B cell (primary cell): Measurements from ENCODE around the gene ZFP36L1. TPM values are rescaled to one million over a fixed set of nuclear protein-coding genes. Genes with fewer than 3 reads are reported as not detected.

Experiments
- ATAC-seq: fragments of 200-7000 bp; cut with Tn5 transposase; one replicate; pipeline ENCODE4 v1.10.0; 2021; ENCODE audit warnings: low read depth, mild to moderate bottlenecking, moderate number of reproducible peaks, moderate library complexity
- CTCF ChIA-PET: fragments of 350-600 bp; sonication (Branson Sonifier 250); formaldehyde crosslinking; loops from one replicate; lab custom pipeline; 2021; ENCODE audit warnings: antibody characterized with exemption, inconsistent platforms; lab: Charles Lee
- POLR2A ChIA-PET: fragments of 350-600 bp; sonication (Branson Sonifier 250); formaldehyde crosslinking; loops from one replicate; lab custom pipeline; 2021; ENCODE audit warnings: antibody characterized with exemption; lab: Charles Lee
- DNase-seq: peaks from one replicate; pipeline ENCODE4 v3.0.0; 2013
- H2AFZ ChIP-seq: 2 replicates; pipeline ENCODE4 v1.6.1; 2012; ENCODE audit warnings: mild to moderate bottlenecking, low read depth, low read length; ENCODE audit not compliant: insufficient read depth, poor library complexity, severe bottlenecking
- H3K27ac ChIP-seq, 2 donors: 1 replicate in 1 of 2; 2 replicates in 1 of 2; pipeline ENCODE4 v1.5.1; 2012 to 2013; ENCODE audit warnings: low read length in 2 of 2, mild to moderate bottlenecking in 2 of 2, moderate library complexity in 1 of 2
- H3K27me3 ChIP-seq, 4 experiments: fragments of 200-600 bp in 1 of 4; sonication (generic) in 1 of 4; replicated peaks in 1 of 4; 1 replicate in 2 of 4; 2 replicates in 2 of 4; pipeline versions ENCODE4 v1.6.1 to v1.7.0; 2013 to 2016; ENCODE audit warnings: low read length in 3 of 4, mild to moderate bottlenecking in 2 of 4, mixed read lengths in 1 of 4, moderate library complexity in 1 of 4; ENCODE audit not compliant: insufficient read depth in 4 of 4, control insufficient read depth in 3 of 4; ENCODE audit errors: control extremely low read depth in 1 of 4
- H3K36me3 ChIP-seq, 2 experiments: replicated peaks in 1 of 2; 1 replicate in 1 of 2; 2 replicates in 1 of 2; pipeline versions ENCODE4 v1.6.1 to v1.7.1; 2013; ENCODE audit warnings: low read length in 1 of 2; ENCODE audit not compliant: insufficient read depth in 2 of 2, control insufficient read depth in 1 of 2; ENCODE audit errors: control extremely low read depth in 1 of 2, extremely low read depth in 1 of 2
- H3K4me1 ChIP-seq, 2 donors: fragments of 200-600 bp in 1 of 2; sonication (generic) in 1 of 2; 1 replicate in 1 of 2; 2 replicates in 1 of 2; pipeline versions ENCODE4 v1.5.1 to v1.6.1; 2013 to 2017; ENCODE audit warnings: low read length in 2 of 2; ENCODE audit not compliant: control insufficient read depth in 2 of 2, insufficient read depth in 2 of 2
- H3K4me2 ChIP-seq: replicated peaks from 2 replicates; pipeline ENCODE3; 2012; ENCODE audit warnings: mild to moderate bottlenecking, low read depth, low read length; ENCODE audit not compliant: poor library complexity, severe bottlenecking
- H3K4me3 ChIP-seq, 5 experiments: fragments of 200-600 bp in 1 of 5; sonication (generic) in 1 of 5; 1 replicate in 3 of 5; 2 replicates in 2 of 5; pipeline versions ENCODE4 v1.5.1 to v1.7.0; 2011 to 2016; ENCODE audit warnings: low read length in 4 of 5, mild to moderate bottlenecking in 4 of 5, low read depth in 2 of 5, control low read depth in 1 of 5, moderate library complexity in 1 of 5; ENCODE audit not compliant: insufficient read depth in 1 of 5; ENCODE audit errors: control extremely low read depth in 1 of 5, extremely low read depth in 1 of 5
- H3K79me2 ChIP-seq: fragments of 200-600 bp; sonication (generic); one replicate; pipeline ENCODE4 v1.6.0; 2016; ENCODE audit warnings: low read length; ENCODE audit not compliant: control insufficient read depth, insufficient read depth
- H3K9ac ChIP-seq: fragments of 200-600 bp; sonication (generic); 2 replicates; pipeline ENCODE4 v1.6.1; 2017; ENCODE audit warnings: mild to moderate bottlenecking, low read length, moderate library complexity
- H3K9me3 ChIP-seq, 3 donors: one replicate each; pipeline versions ENCODE4 v1.6.1 to v1.7.1; 2013; ENCODE audit warnings: low read length in 2 of 3; ENCODE audit not compliant: control insufficient read depth in 2 of 3, insufficient read depth in 1 of 3; ENCODE audit errors: control extremely low read depth in 1 of 3
- H4K20me1 ChIP-seq: 2 replicates; pipeline ENCODE4 v1.6.0; 2012; ENCODE audit warnings: mild to moderate bottlenecking, low read length; ENCODE audit not compliant: insufficient read depth, control insufficient read depth, poor library complexity, severe bottlenecking
- H3K27ac Mint-ChIP-seq: one replicate; pipeline ENCODE4 v1.8.0; 2021; ENCODE audit warnings: mixed read lengths
- H3K27me3 Mint-ChIP-seq: one replicate; pipeline ENCODE4 v1.8.0; 2021; ENCODE audit warnings: mixed read lengths
- H3K4me1 Mint-ChIP-seq: one replicate; pipeline ENCODE4 v1.8.0; 2021; ENCODE audit warnings: mixed read lengths
- H3K4me3 Mint-ChIP-seq: one replicate; pipeline ENCODE4 v1.8.0; 2021; ENCODE audit warnings: mixed read lengths
- H3K9me3 Mint-ChIP-seq: one replicate; pipeline ENCODE4 v1.8.0; 2022; ENCODE audit warnings: mixed read lengths; ENCODE audit not compliant: insufficient read depth
- CTCF ChIP-seq: fragments of 200-600 bp; IDR thresholded peaks from one replicate; pipeline ENCODE4 v1.8.0; 2022; ENCODE audit warnings: antibody characterized with exemption, mild to moderate bottlenecking
- EZH2 ChIP-seq: IDR thresholded peaks from 2 replicates; pipeline ENCODE4 v1.6.1; 2012; ENCODE audit warnings: borderline replicate concordance, low read depth, mild to moderate bottlenecking, moderate library complexity, low read length; ENCODE audit not compliant: insufficient read depth, poor library complexity, severe bottlenecking
- WGBS: methylation state at CpG from one replicate; pipeline ENCODE4 v1.1.5; 2013; ENCODE audit warnings: missing lambda C conversion rate; ENCODE audit not compliant: insufficient coverage; 5-methylcytosine and 5-hydroxymethylcytosine counted together
- intact Hi-C: fragments of 100-400 bp; cut with micrococcal nuclease; formaldehyde crosslinking; loops from one replicate; pipeline ENCODE4 v1.10.0; 2022
- polyA plus RNA-seq: library from polyadenylated mRNA; depleted of rRNA; stranded (reverse); fragments of >200 nt; gene quantifications from 2 replicates; pipeline ENCODE4 v1.2.3, GENCODE V29; 2012
- total RNA-seq, 2 donors: library from RNA; stranded (reverse); fragments of 120-200 nt in 1 of 2; gene quantifications; 1 replicate in 1 of 2; 2 replicates in 1 of 2; pipeline versions ENCODE4 v1.2.3 to v1.2.4, GENCODE V29; 2013 to 2022

ZFP36L1 gene
- total and polyA plus RNA-seq, 2 donors (not counting 1 experiment from before 2014, with no cell fraction given), result 572 to 983 TPM

GRCh38 chr14:68815298-68816182 is 22.7 kb upstream of the ZFP36L1 start:
- Mint-ChIP-seq H3K4me3 (peak overlapping the region; percentile 87), H3K4me1 (peaks cover 83% of the 10 kb centered on the region), H3K9me3 (no peaks in the 10 kb centered on the region), H3K27ac (peak overlapping the region; percentile 98), H3K27me3 (no peaks in the 10 kb centered on the region)
- TF ChIP-seq EZH2 (no peak), CTCF (no peak)
- Histone ChIP-seq H3K9ac (peak overlapping the region; percentile 81), H3K9me3 (no peaks in the 10 kb centered on the region), H3K27me3 (no peaks in the 10 kb centered on the region), H2AFZ (peak overlapping the region; percentile 97), H3K36me3 (no peaks in the 10 kb centered on the region), H3K4me3 (peak overlapping the region; percentile 51 to 80 (median 74)), H3K79me2 (peaks cover 65% of the 10 kb centered on the region), H3K4me1 (peaks cover 51 to 69% of the 10 kb centered on the region in 2 donors), H3K27ac (peak overlapping the region; percentile 89 to 94), H4K20me1 (no peaks in the 10 kb centered on the region), H3K4me2 (peak overlapping the region; percentile 78)
- POLR2A ChIA-PET, result interaction anchor here (0.6 to 10.1 kb wide), 12 partner anchors 12 to 748 kb away, joined by 3 to 416 read pairs (median 16); partner anchors contain the start of gene ZFP36L1
- CTCF ChIA-PET, result interaction anchor here (0.6 to 14.8 kb wide), 41 partner anchors 11 to 1007 kb away, joined by 3 to 263 read pairs (median 6); partner anchors contain the start of gene ZFP36L1
- DNase-seq, result no peak
- intact Hi-C loops, result loop anchor here (1.0 to 10.0 kb wide), 12 partner anchors 26 to 881 kb away; no protein-coding TSS in a partner anchor
- ATAC-seq, result no peak
- WGBS, result 42% methylated on average over 15 of the region's 16 CpGs
